ENCODE measurements around the gene GADD45G. TPM values are rescaled to one million over a fixed set of nuclear protein-coding genes. Genes with fewer than 3 reads are reported as not detected.

Gene GADD45G
- total RNA-seq, 1 donor from 2014 or later, result 14.4 TPM

GRCh38 chr9:89632192-89632733 is 27.5 kb downstream of the GADD45G start:
- Histone ChIP-seq H3K9me3 (no peaks in the 10 kb centered on the region), H3K4me1 (peaks cover 22% of the 10 kb centered on the region), H3K27me3 (ENCODE audit: low read depth) (no peaks in the 10 kb centered on the region), H3K4me3 (no peak overlapping the region), H3K27ac (no peak overlapping the region), H3K36me3 (no peaks in the 10 kb centered on the region)
- TF ChIP-seq, protein P1, sequence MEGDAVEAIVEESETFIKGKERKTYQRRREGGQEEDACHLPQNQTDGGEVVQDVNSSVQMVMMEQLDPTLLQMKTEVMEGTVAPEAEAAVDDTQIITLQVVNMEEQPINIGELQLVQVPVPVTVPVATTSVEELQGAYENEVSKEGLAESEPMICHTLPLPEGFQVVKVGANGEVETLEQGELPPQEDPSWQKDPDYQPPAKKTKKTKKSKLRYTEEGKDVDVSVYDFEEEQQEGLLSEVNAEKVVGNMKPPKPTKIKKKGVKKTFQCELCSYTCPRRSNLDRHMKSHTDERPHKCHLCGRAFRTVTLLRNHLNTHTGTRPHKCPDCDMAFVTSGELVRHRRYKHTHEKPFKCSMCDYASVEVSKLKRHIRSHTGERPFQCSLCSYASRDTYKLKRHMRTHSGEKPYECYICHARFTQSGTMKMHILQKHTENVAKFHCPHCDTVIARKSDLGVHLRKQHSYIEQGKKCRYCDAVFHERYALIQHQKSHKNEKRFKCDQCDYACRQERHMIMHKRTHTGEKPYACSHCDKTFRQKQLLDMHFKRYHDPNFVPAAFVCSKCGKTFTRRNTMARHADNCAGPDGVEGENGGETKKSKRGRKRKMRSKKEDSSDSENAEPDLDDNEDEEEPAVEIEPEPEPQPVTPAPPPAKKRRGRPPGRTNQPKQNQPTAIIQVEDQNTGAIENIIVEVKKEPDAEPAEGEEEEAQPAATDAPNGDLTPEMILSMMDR (IDR thresholded peaks at IDR 0.05), result no peak
- ATAC-seq (peak; percentile 27 to 29), DNase-seq (no peak)
- intact Hi-C loops (cut with DNase I), result no loop called here

DNA sequence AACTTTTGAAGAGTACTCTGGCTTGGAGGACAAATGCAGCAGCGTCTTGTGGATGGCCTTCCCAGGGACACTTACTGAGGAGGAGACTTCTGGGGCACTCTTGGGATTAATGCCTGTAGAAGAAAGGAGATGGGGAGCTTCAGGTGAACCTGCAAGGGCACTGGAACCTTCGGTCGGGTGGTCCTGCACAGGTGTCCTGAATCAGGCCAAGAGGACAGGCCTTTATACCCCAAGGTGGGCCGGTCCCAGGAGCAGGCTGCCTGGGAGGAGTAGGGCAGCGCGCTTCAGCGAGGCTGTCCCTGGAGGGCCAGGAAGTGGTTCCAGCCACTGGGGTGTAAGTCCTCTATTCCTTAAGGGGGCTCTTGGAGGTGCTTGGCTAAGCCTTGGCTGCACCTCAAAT is 27.9 kb downstream of the GADD45G start:
- ATAC-seq (no peak), DNase-seq (no peak)
- Histone ChIP-seq H3K27ac (peak overlapping the region; percentile 36), H3K27me3 (ENCODE audit: low read depth) (no peaks in the 10 kb centered on the region), H3K4me1 (peaks cover 22% of the 10 kb centered on the region), H3K4me3 (no peak overlapping the region), H3K36me3 (no peaks in the 10 kb centered on the region), H3K9me3 (no peaks in the 10 kb centered on the region)
- TF ChIP-seq, protein P1 (IDR thresholded peaks at IDR 0.05), result no peak
- intact Hi-C loops (cut with DNase I), result no loop called here

GRCh38 chr9:89633404-89633803 is 28.6 kb downstream of the GADD45G start:
- Histone ChIP-seq H3K27ac (no peak overlapping the region), H3K36me3 (no peaks in the 10 kb centered on the region), H3K27me3 (ENCODE audit: low read depth) (no peaks in the 10 kb centered on the region), H3K4me3 (no peak overlapping the region), H3K9me3 (no peaks in the 10 kb centered on the region), H3K4me1 (peaks cover 22% of the 10 kb centered on the region)
- TF ChIP-seq, protein P1 (IDR thresholded peaks at IDR 0.05), result no peak
- DNase-seq, result no peak
- intact Hi-C loops (cut with DNase I), result no loop called here
- no peak for ATAC-seq

DNA sequence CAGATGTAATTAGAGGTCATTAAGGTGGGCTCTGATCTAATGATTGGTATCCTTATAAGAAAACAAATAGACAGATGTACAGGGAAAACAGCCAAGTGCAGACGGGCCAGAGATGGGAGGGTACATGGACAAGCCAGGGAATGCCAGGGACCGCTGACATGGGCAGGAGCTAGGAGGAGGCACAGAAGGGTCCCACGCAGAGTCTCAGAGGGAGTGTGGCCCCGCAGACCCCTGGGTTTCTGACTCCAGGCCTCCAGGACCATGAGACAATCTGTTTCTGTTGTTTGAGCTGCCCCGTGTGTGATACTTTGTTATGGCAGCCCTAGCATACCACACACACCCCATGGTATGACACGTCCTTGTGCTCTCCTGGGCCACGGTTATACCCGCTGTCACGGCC is 29.1 kb downstream of the GADD45G start:
- Histone ChIP-seq H3K9me3 (no peaks in the 10 kb centered on the region), H3K36me3 (no peaks in the 10 kb centered on the region), H3K4me3 (no peak overlapping the region), H3K27ac (no peak overlapping the region), H3K27me3 (ENCODE audit: low read depth) (no peaks in the 10 kb centered on the region), H3K4me1 (peaks cover 26% of the 10 kb centered on the region)
- intact Hi-C loops (cut with DNase I), result no loop called here
- no peak for ATAC-seq
- DNase-seq, result no peak
- TF ChIP-seq, protein P1 (IDR thresholded peaks at IDR 0.05), result no peak

- Histone ChIP-seq H3K36me3 (no peaks in the 10 kb centered on the region), H3K27me3 (ENCODE audit: low read depth) (no peaks in the 10 kb centered on the region), H3K4me1 (peaks cover 38% of the 10 kb centered on the region), H3K9me3 (no peaks in the 10 kb centered on the region), H3K27ac (no peak overlapping the region), H3K4me3 (no peak overlapping the region)
- DNase-seq, result peak; percentile 78
- intact Hi-C loops (cut with DNase I), result no loop called here
- TF ChIP-seq, protein P1 (IDR thresholded peaks at IDR 0.05), result no peak
- peak; percentile 8 to 54 for ATAC-seq
These were observed 30.4 kb downstream of the GADD45G start for GRCh38 chr9:89634995-89635742.

Data from lower lobe of right lung (tissue), 2 donors.